ENCODE results near the gene WDFY3. TPM values are rescaled to one million over a fixed set of nuclear protein-coding genes. Genes with fewer than 3 reads are reported as not detected.

Gene WDFY3
- total RNA-seq, 4 donors from 2014 or later = 79.2 to 244 (median 119) TPM

DNA sequence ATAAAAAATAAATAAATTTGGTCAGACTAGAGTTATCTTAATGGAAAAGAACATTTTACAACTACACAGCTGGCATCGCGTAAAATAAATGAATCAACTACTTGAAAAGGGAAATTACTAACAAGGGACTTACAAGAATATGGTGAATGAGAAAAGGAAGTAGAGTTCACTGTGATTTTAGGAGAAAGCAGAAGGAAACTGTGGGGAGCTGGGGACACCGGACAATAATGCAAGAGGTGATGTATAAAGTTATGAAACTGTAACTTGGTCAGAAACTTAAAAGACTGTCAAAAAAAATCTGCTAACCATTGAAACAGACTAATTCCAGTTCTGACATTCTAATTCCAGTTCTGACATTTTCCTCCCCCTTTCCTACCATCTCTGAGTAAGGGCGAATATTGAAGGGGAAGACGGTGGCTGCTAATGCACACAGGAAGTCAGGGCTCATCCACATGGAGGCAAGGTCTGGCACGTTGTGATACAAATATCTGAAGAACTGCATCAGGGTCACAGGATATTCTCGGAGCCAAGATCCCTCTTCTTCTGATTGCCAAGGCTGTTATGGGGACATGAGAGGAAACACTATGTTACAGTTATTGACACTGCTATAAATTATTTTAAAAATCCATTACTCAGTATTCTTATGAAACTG is 213.0 kb downstream of the WDFY3 start:
- Histone ChIP-seq H3K9me3 (no peaks in the 10 kb centered on the region), H3K27ac (peak overlapping the region; percentile 22), H3K36me3 (peaks cover 58% of the 10 kb centered on the region), H3K4me3 (no peak overlapping the region), H3K27me3 (no peaks in the 10 kb centered on the region), H3K4me1 (no peaks in the 10 kb centered on the region)
- no peak for TF ChIP-seq POLR2A (IDR thresholded peaks at IDR 0.05)
- TF ChIP-seq EP300 (IDR thresholded peaks at IDR 0.05) = no peak
- TF ChIP-seq, protein P1, sequence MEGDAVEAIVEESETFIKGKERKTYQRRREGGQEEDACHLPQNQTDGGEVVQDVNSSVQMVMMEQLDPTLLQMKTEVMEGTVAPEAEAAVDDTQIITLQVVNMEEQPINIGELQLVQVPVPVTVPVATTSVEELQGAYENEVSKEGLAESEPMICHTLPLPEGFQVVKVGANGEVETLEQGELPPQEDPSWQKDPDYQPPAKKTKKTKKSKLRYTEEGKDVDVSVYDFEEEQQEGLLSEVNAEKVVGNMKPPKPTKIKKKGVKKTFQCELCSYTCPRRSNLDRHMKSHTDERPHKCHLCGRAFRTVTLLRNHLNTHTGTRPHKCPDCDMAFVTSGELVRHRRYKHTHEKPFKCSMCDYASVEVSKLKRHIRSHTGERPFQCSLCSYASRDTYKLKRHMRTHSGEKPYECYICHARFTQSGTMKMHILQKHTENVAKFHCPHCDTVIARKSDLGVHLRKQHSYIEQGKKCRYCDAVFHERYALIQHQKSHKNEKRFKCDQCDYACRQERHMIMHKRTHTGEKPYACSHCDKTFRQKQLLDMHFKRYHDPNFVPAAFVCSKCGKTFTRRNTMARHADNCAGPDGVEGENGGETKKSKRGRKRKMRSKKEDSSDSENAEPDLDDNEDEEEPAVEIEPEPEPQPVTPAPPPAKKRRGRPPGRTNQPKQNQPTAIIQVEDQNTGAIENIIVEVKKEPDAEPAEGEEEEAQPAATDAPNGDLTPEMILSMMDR (IDR thresholded peaks at IDR 0.05) = no peak
- TF ChIP-seq POLR2AphosphoS5 (IDR thresholded peaks at IDR 0.05) = no peak
- WGBS = 67% methylated on average over 7 of the region's 7 CpGs
- no peak for DNase-seq (ENCODE audit: low spot score in 2 of 2)

DNA sequence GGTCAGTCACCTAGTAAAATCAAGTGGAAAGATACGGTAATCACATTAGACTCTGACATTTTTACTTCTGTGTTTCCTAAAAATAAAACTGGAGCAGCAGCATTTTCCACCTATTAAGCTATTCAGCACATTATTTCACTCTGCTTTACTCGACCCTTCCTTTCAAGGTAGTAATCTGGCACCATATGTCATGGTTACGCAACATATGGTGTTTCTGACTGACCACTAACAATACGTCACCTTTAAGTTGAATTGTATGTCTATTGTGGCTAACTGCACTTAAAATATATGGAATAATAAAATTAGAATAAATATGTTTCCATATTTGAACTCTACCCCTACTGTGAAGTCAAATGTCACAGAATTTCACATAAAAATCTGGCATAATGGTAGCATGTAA is 214.8 kb downstream of the WDFY3 start:
- Histone ChIP-seq H3K27ac (no peak overlapping the region), H3K27me3 (no peaks in the 10 kb centered on the region), H3K36me3 (peaks cover 75% of the 10 kb centered on the region), H3K4me1 (no peaks in the 10 kb centered on the region), H3K4me3 (no peak overlapping the region), H3K9me3 (no peaks in the 10 kb centered on the region)
- WGBS = 83% methylated on average over 4 of the region's 4 CpGs
- TF ChIP-seq POLR2AphosphoS5 (IDR thresholded peaks at IDR 0.05) = no peak
- TF ChIP-seq, protein P1 (IDR thresholded peaks at IDR 0.05) = no peak
- no peak for DNase-seq (ENCODE audit: low spot score in 2 of 2)

DNA sequence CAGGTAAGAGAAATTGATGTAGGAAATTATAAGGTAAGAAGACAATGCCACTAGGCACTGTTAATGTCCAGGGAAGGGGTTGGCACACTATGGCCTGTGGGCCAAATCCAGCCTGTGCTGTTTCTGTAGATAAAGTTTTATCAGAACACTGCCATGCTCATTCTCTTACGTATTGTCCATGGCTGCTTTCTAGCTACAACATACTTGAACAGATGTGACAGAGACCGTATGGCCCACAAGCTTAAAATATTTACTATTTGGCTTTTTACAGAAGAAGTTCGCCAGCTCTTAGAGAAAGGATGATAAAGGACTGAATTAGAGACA is 215.6 kb downstream of the WDFY3 start:
- Histone ChIP-seq H3K27me3 (no peaks in the 10 kb centered on the region), H3K27ac (no peak overlapping the region), H3K4me1 (no peaks in the 10 kb centered on the region), H3K36me3 (peaks cover 77% of the 10 kb centered on the region), H3K9me3 (no peaks in the 10 kb centered on the region), H3K4me3 (no peak overlapping the region)
- TF ChIP-seq, protein P1 (IDR thresholded peaks at IDR 0.05) = no peak
- TF ChIP-seq EP300 (IDR thresholded peaks at IDR 0.05) (no peak), POLR2AphosphoS5 (IDR thresholded peaks at IDR 0.05) (no peak), POLR2A (IDR thresholded peaks at IDR 0.05) (no peak)
- no peak for DNase-seq (ENCODE audit: low spot score in 2 of 2)
- WGBS = 93% methylated on average over 3 of the region's 3 CpGs

DNA sequence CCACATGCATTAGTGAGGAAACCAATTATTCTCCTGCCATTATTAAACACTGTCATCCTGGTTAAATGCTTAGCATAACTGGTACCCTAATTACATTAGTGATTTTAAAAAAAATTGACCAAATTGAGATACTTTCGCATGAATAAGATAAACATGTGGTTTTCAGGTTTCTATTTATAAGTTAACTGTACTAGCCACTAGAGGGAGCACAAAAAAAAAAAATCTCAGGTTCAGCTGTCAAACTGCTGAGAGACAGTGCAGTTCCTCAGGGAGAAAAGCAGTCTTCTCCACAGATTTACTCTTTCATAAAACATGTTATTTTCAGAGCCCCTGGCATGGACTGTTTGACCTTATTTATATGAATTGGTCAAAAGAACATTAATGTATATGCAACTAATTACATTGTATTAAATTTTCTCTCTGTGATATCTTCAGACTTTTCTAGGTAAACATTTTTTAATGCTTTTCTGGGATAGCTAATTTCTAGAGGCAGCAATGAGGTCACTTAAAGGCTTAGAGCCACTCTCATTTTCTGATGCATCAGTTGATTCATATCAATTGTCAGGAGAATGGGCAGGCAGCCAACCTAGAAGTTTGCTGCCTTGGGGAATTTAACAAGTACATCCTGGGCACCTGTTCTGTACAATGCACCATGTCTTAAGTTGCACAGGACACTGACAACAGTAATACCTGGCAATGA is 216.1 kb downstream of the WDFY3 start:
- no peak for DNase-seq (ENCODE audit: low spot score in 2 of 2)
- WGBS = 16% methylated on average over 1 of the region's 1 CpG
- Histone ChIP-seq H3K36me3 (peaks cover 82% of the 10 kb centered on the region), H3K27me3 (no peaks in the 10 kb centered on the region), H3K27ac (no peak overlapping the region), H3K9me3 (no peaks in the 10 kb centered on the region), H3K4me3 (no peak overlapping the region), H3K4me1 (no peaks in the 10 kb centered on the region)
- TF ChIP-seq, protein P1 (IDR thresholded peaks at IDR 0.05) = peak; percentile 37 to 52
- TF ChIP-seq POLR2A (IDR thresholded peaks at IDR 0.05) = no peak

DNA sequence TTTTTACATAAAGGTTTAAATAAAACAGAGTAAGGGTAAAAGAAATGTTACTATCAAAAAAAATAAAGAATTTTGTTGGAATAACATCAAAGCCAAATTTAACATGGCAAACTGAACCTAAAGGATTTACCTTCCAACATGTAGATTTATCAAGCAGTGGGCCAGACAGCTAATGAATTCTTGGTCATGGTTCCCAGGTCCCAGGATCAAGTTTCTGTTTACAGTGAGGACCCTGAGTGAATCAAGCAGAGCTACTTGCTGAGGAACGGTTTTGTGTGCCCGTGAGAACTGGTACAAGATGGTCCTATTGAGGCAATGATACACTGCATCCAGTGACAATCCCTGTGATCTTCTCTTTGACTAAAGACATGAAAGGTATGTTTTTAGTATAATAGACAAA is 226.4 kb downstream of the WDFY3 start:
- no peaks in the 10 kb centered on the region for H3K27me3 ChIP-seq
- no peak for DNase-seq (ENCODE audit: low spot score in 2 of 2)
- whole genome bisulfite sequencing = 95% methylated on average over 2 of the region's 2 CpGs

More for the DNA sequence above, 226.4 kb downstream of the WDFY3 start:
- Histone ChIP-seq H3K4me3 (no peak overlapping the region), H3K4me1 (no peaks in the 10 kb centered on the region), H3K9me3 (no peaks in the 10 kb centered on the region), H3K27ac (no peak overlapping the region), H3K36me3 (peaks cover 85% of the 10 kb centered on the region)
- TF ChIP-seq EP300 (IDR thresholded peaks at IDR 0.05) (no peak), POLR2A (IDR thresholded peaks at IDR 0.05) (no peak), POLR2AphosphoS5 (IDR thresholded peaks at IDR 0.05) (no peak)
- TF ChIP-seq, protein P1 (IDR thresholded peaks at IDR 0.05) = no peak

Data from suprapubic skin (tissue), 4 donors.